Epithelial cell of proximal tubule (primary cell): ENCODE results near the gene RABL3. TPM values are rescaled to one million over a fixed set of nuclear protein-coding genes. Genes with fewer than 3 reads are reported as not detected.
A peak's percentile ranks its signal among the peaks of the same experiment; 100 is the strongest.
"Not testable (repeated sequence)": the region's sequence is repeated elsewhere in the genome, so short reads cannot be mapped to it uniquely, and the experiment has no call there.

Experiments used
- DNase-seq: peaks from one replicate; pipeline ENCODE4 v3.0.0-alpha.2; 2011; ENCODE audit warnings: low read depth
- H3K4me3 ChIP-seq: 2 replicates; pipeline ENCODE4 v1.5.1; 2011; ENCODE audit warnings: low read depth, mild to moderate bottlenecking, low read length
- CTCF ChIP-seq: conservative IDR thresholded peaks from 2 replicates; pipeline ENCODE4 v1.5.1; 2012; ENCODE audit warnings: low read depth, mild to moderate bottlenecking, low read length
- total RNA-seq: library from RNA; depleted of rRNA; stranded (reverse); fragments of >200 nt; gene quantifications from 2 replicates; pipeline ENCODE4 v1.2.3, GENCODE V29; 2015

The RABL3 gene
- total RNA-seq, 1 donor from 2014 or later, result 8.8 TPM

- no peak for TF ChIP-seq CTCF
- peak; percentile 19 for DNase-seq
- no peak overlapping the region for H3K4me3 ChIP-seq
These were observed 7.5 kb upstream of the RABL3 start for GRCh38 chr3:120749843-120750242.

GRCh38 chr3:120745466-120745865 is 3.1 kb upstream of the RABL3 start:
- no peak for TF ChIP-seq CTCF
- DNase-seq, result no peak
- H3K4me3 ChIP-seq, result no peak overlapping the region

GRCh38 chr3:120743556-120744195 is 1.4 kb upstream of the RABL3 start:
- no peak for TF ChIP-seq CTCF
- no peak for DNase-seq
- peak overlapping the region; percentile 99 for H3K4me3 ChIP-seq

- no peak for TF ChIP-seq CTCF
- DNase-seq, result no peak
- peak overlapping the region; percentile 99 for H3K4me3 ChIP-seq
These were observed 591 bp upstream of the RABL3 start for GRCh38 chr3:120742849-120743365.

GRCh38 chr3:120741837-120742197 is 499 bp downstream of the RABL3 start:
- peak overlapping the region; percentile 99 for H3K4me3 ChIP-seq
- DNase-seq, result no peak
- TF ChIP-seq CTCF, result no peak

GRCh38 chr3:120741320-120741719 is 996 bp downstream of the RABL3 start:
- H3K4me3 ChIP-seq, result peak overlapping the region; percentile 99
- DNase-seq, result no peak
- no peak for TF ChIP-seq CTCF

- H3K4me3 ChIP-seq, DNase-seq: not testable (repeated sequence)
These were observed 4.3 kb downstream of the RABL3 start for GRCh38 chr3:120738006-120738405.
